Lower lobe of right lung (tissue), 2 donors: ENCODE data around the gene WIPF1. TPM values are rescaled to one million over a fixed set of nuclear protein-coding genes. Genes with fewer than 3 reads are reported as not detected.

ENCODE experiments used
- ATAC-seq, 2 donors: fragments of 200-7000 bp; cut with Tn5 transposase; one replicate each; pipeline ENCODE4 v1.9.1; 2020 to 2022; ENCODE audit warnings: mild to moderate bottlenecking in 2 of 2, moderate library complexity in 2 of 2
- DNase-seq: peaks from one replicate; pipeline ENCODE4 v3.0.0-alpha.2; 2020
- H3K27ac ChIP-seq: fragments of 200-600 bp; one replicate; pipeline ENCODE4 v1.8.0; 2022
- H3K27me3 ChIP-seq: fragments of 200-600 bp; one replicate; pipeline ENCODE4 v1.8.0; 2022; ENCODE audit warnings: low read depth
- H3K36me3 ChIP-seq: fragments of 200-600 bp; one replicate; pipeline ENCODE4 v1.8.0; 2022; ENCODE audit warnings: mild to moderate bottlenecking
- H3K4me1 ChIP-seq: fragments of 200-600 bp; one replicate; pipeline ENCODE4 v1.8.0; 2022
- H3K4me3 ChIP-seq: fragments of 200-600 bp; one replicate; pipeline ENCODE4 v1.8.0; 2022; ENCODE audit warnings: mild to moderate bottlenecking
- H3K9me3 ChIP-seq: fragments of 200-600 bp; one replicate; pipeline ENCODE4 v1.8.0; 2022
- intact Hi-C: fragments of 100-400 bp; cut with DNase I; formaldehyde crosslinking; loops from one replicate; pipeline ENCODE4 v1.11.0; 2022
- total RNA-seq: library from RNA; stranded (reverse); fragmentation: NEBNext Ultra II Directional; extraction: Animal tissue kit (Norgen Biotek cat#: 25700); gene quantifications from one replicate; pipeline ENCODE4 v1.2.1, GENCODE V29; 2021
- TF ChIP-seq, protein P1 (sequence below): fragments of 200-600 bp; IDR thresholded peaks from one replicate; pipeline ENCODE4 v1.8.0; 2022; ENCODE audit warnings: antibody characterized with exemption, mild to moderate bottlenecking
- donor health status: DM: no; HTN: yes; CAD: no; lungs with severe emphysema.

Gene WIPF1
- total RNA-seq, 1 donor from 2014 or later: 84.4 TPM

DNA sequence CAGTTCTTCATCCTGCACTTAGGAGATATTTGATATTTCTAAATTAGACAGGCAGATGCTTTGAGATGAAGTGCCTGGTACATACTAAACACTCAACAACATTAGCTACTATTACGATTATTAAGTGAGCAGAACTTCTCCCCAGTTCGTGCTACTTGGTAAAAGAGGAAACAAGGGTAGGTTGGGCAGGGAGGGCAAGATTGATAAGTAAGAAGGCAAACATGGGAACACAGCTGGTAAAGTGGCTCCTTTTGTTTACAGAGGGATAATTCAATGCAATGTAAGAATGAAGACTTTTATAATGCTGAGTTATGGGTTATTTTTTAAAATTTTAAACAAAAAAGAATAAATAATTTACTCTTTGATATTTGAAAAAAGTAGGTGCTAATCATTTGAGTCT is 15.9 kb upstream of the WIPF1 start:
- H3K4me1 ChIP-seq: peaks cover 35% of the 10 kb centered on the region
- DNase-seq: no peak
- peak in 1 of 2 donors; percentile 36 for ATAC-seq
- no peaks in the 10 kb centered on the region for H3K9me3 ChIP-seq
- H3K36me3 ChIP-seq: no peaks in the 10 kb centered on the region
- intact Hi-C loops: no loop called here
- no peaks in the 10 kb centered on the region for H3K27me3 ChIP-seq
- no peak overlapping the region for H3K4me3 ChIP-seq
- TF ChIP-seq, protein P1, sequence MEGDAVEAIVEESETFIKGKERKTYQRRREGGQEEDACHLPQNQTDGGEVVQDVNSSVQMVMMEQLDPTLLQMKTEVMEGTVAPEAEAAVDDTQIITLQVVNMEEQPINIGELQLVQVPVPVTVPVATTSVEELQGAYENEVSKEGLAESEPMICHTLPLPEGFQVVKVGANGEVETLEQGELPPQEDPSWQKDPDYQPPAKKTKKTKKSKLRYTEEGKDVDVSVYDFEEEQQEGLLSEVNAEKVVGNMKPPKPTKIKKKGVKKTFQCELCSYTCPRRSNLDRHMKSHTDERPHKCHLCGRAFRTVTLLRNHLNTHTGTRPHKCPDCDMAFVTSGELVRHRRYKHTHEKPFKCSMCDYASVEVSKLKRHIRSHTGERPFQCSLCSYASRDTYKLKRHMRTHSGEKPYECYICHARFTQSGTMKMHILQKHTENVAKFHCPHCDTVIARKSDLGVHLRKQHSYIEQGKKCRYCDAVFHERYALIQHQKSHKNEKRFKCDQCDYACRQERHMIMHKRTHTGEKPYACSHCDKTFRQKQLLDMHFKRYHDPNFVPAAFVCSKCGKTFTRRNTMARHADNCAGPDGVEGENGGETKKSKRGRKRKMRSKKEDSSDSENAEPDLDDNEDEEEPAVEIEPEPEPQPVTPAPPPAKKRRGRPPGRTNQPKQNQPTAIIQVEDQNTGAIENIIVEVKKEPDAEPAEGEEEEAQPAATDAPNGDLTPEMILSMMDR: no peak
- no peak overlapping the region for H3K27ac ChIP-seq

- TF ChIP-seq, protein P1: no peak
- H3K36me3 ChIP-seq: no peaks in the 10 kb centered on the region
- no peak overlapping the region for H3K4me3 ChIP-seq
- no peaks in the 10 kb centered on the region for H3K27me3 ChIP-seq
- H3K27ac ChIP-seq: no peak overlapping the region
- DNase-seq (no peak), ATAC-seq (no peak)
- intact Hi-C loops: no loop called here
- H3K4me1 ChIP-seq: peaks cover 39% of the 10 kb centered on the region
- H3K9me3 ChIP-seq: no peaks in the 10 kb centered on the region
Observed at GRCh38 chr2:174612970-174613369, 15.4 kb upstream of the WIPF1 start.

DNA sequence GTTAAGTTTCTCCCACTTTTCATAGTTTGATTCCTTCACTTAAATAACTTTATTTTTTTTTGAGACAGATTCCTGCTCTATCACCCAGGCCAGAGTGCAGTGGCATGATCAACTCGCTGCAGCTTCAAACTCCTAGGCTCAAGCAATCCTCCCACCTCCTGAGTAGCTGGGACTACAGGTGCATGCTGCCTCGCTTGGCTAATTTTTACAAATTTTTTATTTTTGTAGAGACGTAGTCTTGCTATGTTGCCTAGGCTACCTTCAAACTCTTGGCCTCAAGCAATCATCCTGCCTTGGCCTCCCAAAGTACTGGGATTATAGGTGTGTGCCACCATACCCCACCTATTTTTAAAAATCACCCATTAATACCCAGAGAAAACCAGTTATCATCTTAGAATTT is 14.2 kb upstream of the WIPF1 start:
- H3K27me3 ChIP-seq: no peaks in the 10 kb centered on the region
- DNase-seq (no peak), ATAC-seq (no peak)
- H3K27ac ChIP-seq: no peak overlapping the region
- H3K9me3 ChIP-seq: no peaks in the 10 kb centered on the region
- H3K4me1 ChIP-seq: peaks cover 47% of the 10 kb centered on the region
- no peaks in the 10 kb centered on the region for H3K36me3 ChIP-seq
- no peak overlapping the region for H3K4me3 ChIP-seq
- intact Hi-C loops: no loop called here
- TF ChIP-seq, protein P1: no peak

- DNase-seq (no peak), ATAC-seq (no peak)
- Histone ChIP-seq H3K27ac (no peak overlapping the region), H3K4me3 (no peak overlapping the region), H3K27me3 (no peaks in the 10 kb centered on the region), H3K4me1 (peaks cover 52% of the 10 kb centered on the region), H3K36me3 (no peaks in the 10 kb centered on the region), H3K9me3 (no peaks in the 10 kb centered on the region)
- intact Hi-C loops: no loop called here
- TF ChIP-seq, protein P1: no peak
Observed at GRCh38 chr2:174611006-174611405, 13.4 kb upstream of the WIPF1 start.

GRCh38 chr2:174610243-174610995 is 12.8 kb upstream of the WIPF1 start:
- TF ChIP-seq, protein P1: no peak
- Histone ChIP-seq H3K27ac (no peak overlapping the region), H3K9me3 (no peaks in the 10 kb centered on the region), H3K4me1 (peaks cover 47% of the 10 kb centered on the region), H3K36me3 (no peaks in the 10 kb centered on the region), H3K4me3 (no peak overlapping the region), H3K27me3 (no peaks in the 10 kb centered on the region)
- intact Hi-C loops: no loop called here
- DNase-seq: no peak
- ATAC-seq: peak; percentile 36 to 74
